HEK293 (cell line): ENCODE measurements around the gene SPATA21.

Experiments used
- CTCF ChIA-PET: fragments of 350-600 bp; formaldehyde crosslinking; extraction: SDS; loops from one replicate; lab custom pipeline; 2021; ENCODE audit warnings: antibody characterized with exemption; lab: Yijun Ruan, JAX
- POLR2A ChIA-PET: fragments of 300-600 bp; formaldehyde crosslinking; extraction: SDS; loops from one replicate; lab custom pipeline; 2020; ENCODE audit warnings: antibody characterized with exemption, inconsistent platforms; lab: Yijun Ruan, JAX
- H3K27ac ChIP-seq: fragments of 200-500 bp; sonication (Bioruptor generic); 2 replicates; pipeline ENCODE4 v1.5.1; 2014; ENCODE audit warnings: low read depth, low read length, control low read depth, inconsistent platforms; ENCODE audit errors: extremely low read depth
- H3K36me3 ChIP-seq, 2 experiments: fragments of 200-500 bp in 1 of 2; sonication (Bioruptor generic) in 1 of 2; 1 replicate in 1 of 2; 2 replicates in 1 of 2; pipeline ENCODE4 v1.5.1; 2014 to 2017; ENCODE audit warnings: inconsistent platforms in 2 of 2, low read length in 2 of 2; ENCODE audit not compliant: control insufficient read depth in 2 of 2, insufficient read depth in 1 of 2
- H3K4me1 ChIP-seq: fragments of 200-500 bp; sonication (Bioruptor generic); 2 replicates; pipeline ENCODE4 v1.5.1; 2014; ENCODE audit warnings: mild to moderate bottlenecking, low read length, inconsistent platforms; ENCODE audit not compliant: control insufficient read depth, insufficient read depth
- H3K4me3 ChIP-seq: 2 replicates; pipeline ENCODE4 v1.5.1; 2011; ENCODE audit warnings: low read depth, mild to moderate bottlenecking, control low read depth, low read length, moderate library complexity
- H3K9me3 ChIP-seq: fragments of 200-500 bp; sonication (Bioruptor generic); 2 replicates; pipeline ENCODE4 v1.5.1; 2014; ENCODE audit warnings: low read depth, low read length, inconsistent platforms; ENCODE audit not compliant: control insufficient read depth, insufficient read depth
- BCL11B ChIP-seq: fragments of 450-650 bp; formaldehyde crosslinking; IDR thresholded peaks from 2 replicates; pipeline ENCODE4 v1.5.1; 2016; ENCODE audit warnings: low read depth, missing biosample characterization, missing genetic modification characterization
- GLI4 ChIP-seq: fragments of 450-650 bp; formaldehyde crosslinking; IDR thresholded peaks from 2 replicates; pipeline ENCODE4 v1.5.1; 2016; ENCODE audit warnings: missing biosample characterization, missing genetic modification characterization
- KLF10 ChIP-seq: fragments of 450-650 bp; IDR thresholded peaks from 2 replicates; pipeline ENCODE4 v1.5.1; 2018; ENCODE audit warnings: missing biosample characterization, mild to moderate bottlenecking, missing genetic modification characterization
- MEIS1 ChIP-seq: sonication (generic); formaldehyde crosslinking; IDR thresholded peaks from 2 replicates; pipeline ENCODE4 v1.8.1; 2022; ENCODE audit warnings: missing genetic modification reagents, mild to moderate bottlenecking, borderline replicate concordance
- REPIN1 ChIP-seq: fragments of 450-650 bp; formaldehyde crosslinking; IDR thresholded peaks from 2 replicates; pipeline ENCODE4 v1.5.1; 2017; ENCODE audit warnings: missing biosample characterization, missing genetic modification characterization, low read depth
- SCRT1 ChIP-seq: fragments of 450-650 bp; formaldehyde crosslinking; IDR thresholded peaks from 2 replicates; pipeline ENCODE4 v1.5.1; 2016; ENCODE audit warnings: missing biosample characterization, missing genetic modification characterization, borderline replicate concordance
- SETDB1 ChIP-seq: IDR thresholded peaks from one replicate; pipeline ENCODE4 v1.6.1; 2017; ENCODE audit warnings: mild to moderate bottlenecking, low read length, moderate library complexity, mixed read lengths; ENCODE audit not compliant: insufficient read length
- SP3 ChIP-seq: fragments of 450-650 bp; formaldehyde crosslinking; IDR thresholded peaks from 2 replicates; pipeline ENCODE4 v1.5.1; 2016; ENCODE audit warnings: missing biosample characterization, missing genetic modification characterization
- YY2 ChIP-seq: fragments of 450-650 bp; formaldehyde crosslinking; IDR thresholded peaks from 2 replicates; pipeline ENCODE4 v1.5.1; 2016; ENCODE audit warnings: missing biosample characterization, missing genetic modification characterization
- ZBTB1 ChIP-seq: fragments of 450-650 bp; formaldehyde crosslinking; IDR thresholded peaks from 2 replicates; pipeline ENCODE4 v1.5.1; 2016; ENCODE audit warnings: missing biosample characterization, missing genetic modification characterization
- ZBTB10 ChIP-seq: fragments of 450-650 bp; formaldehyde crosslinking; IDR thresholded peaks from 2 replicates; pipeline ENCODE4 v1.5.1; 2016; ENCODE audit warnings: missing biosample characterization, missing genetic modification characterization
- ZBTB17 ChIP-seq: fragments of 450-650 bp; formaldehyde crosslinking; IDR thresholded peaks from 2 replicates; pipeline ENCODE4 v1.5.1; 2016; ENCODE audit warnings: missing biosample characterization, missing genetic modification characterization
- ZBTB48 ChIP-seq: fragments of 450-650 bp; formaldehyde crosslinking; IDR thresholded peaks from 2 replicates; pipeline ENCODE4 v1.5.1; 2016; ENCODE audit warnings: missing biosample characterization, missing genetic modification characterization
- ZBTB8A ChIP-seq: fragments of 450-650 bp; formaldehyde crosslinking; IDR thresholded peaks from 2 replicates; pipeline ENCODE4 v1.5.1; 2016; ENCODE audit warnings: missing biosample characterization, missing genetic modification characterization
- ZEB2 ChIP-seq: fragments of 450-650 bp; formaldehyde crosslinking; IDR thresholded peaks from 2 replicates; pipeline ENCODE4 v1.5.1; 2016; ENCODE audit warnings: missing biosample characterization, missing genetic modification characterization
- ZNF2 ChIP-seq: fragments of 450-650 bp; formaldehyde crosslinking; IDR thresholded peaks from 2 replicates; pipeline ENCODE4 v1.5.1; 2016; ENCODE audit warnings: missing biosample characterization, missing genetic modification characterization
- ZNF214 ChIP-seq: fragments of 450-650 bp; formaldehyde crosslinking; IDR thresholded peaks from 2 replicates; pipeline ENCODE4 v1.5.1; 2017; ENCODE audit warnings: missing biosample characterization, mild to moderate bottlenecking, missing genetic modification characterization, borderline replicate concordance
- ZNF223 ChIP-seq: fragments of 450-650 bp; formaldehyde crosslinking; IDR thresholded peaks from 2 replicates; pipeline ENCODE4 v1.5.1; 2016; ENCODE audit warnings: missing biosample characterization, missing genetic modification characterization
- ZNF23 ChIP-seq: fragments of 450-650 bp; formaldehyde crosslinking; IDR thresholded peaks from 2 replicates; pipeline ENCODE4 v1.5.1; 2016; ENCODE audit warnings: missing biosample characterization, missing genetic modification characterization, borderline replicate concordance
- ZNF26 ChIP-seq: fragments of 450-650 bp; formaldehyde crosslinking; IDR thresholded peaks from 2 replicates; pipeline ENCODE4 v1.5.1; 2016; ENCODE audit warnings: missing biosample characterization, missing genetic modification characterization
- ZNF324 ChIP-seq: fragments of 450-650 bp; formaldehyde crosslinking; IDR thresholded peaks from 2 replicates; pipeline ENCODE4 v1.5.1; 2016; ENCODE audit warnings: missing biosample characterization, missing genetic modification characterization
- ZNF350 ChIP-seq: fragments of 450-650 bp; formaldehyde crosslinking; IDR thresholded peaks from 2 replicates; pipeline ENCODE4 v1.5.0; 2017; ENCODE audit warnings: missing biosample characterization, mild to moderate bottlenecking, missing genetic modification characterization
- ZNF416 ChIP-seq: fragments of 450-650 bp; formaldehyde crosslinking; IDR thresholded peaks from 2 replicates; pipeline ENCODE4 v1.5.1; 2016; ENCODE audit warnings: missing biosample characterization, missing genetic modification characterization
- ZNF473 ChIP-seq: fragments of 450-650 bp; formaldehyde crosslinking; IDR thresholded peaks from 2 replicates; pipeline ENCODE4 v1.5.1; 2017; ENCODE audit warnings: missing biosample characterization, missing genetic modification characterization
- ZNF623 ChIP-seq: fragments of 450-650 bp; formaldehyde crosslinking; IDR thresholded peaks from 2 replicates; pipeline ENCODE4 v1.5.1; 2016; ENCODE audit warnings: missing biosample characterization, missing genetic modification characterization
- ZNF654 ChIP-seq: fragments of 450-650 bp; formaldehyde crosslinking; IDR thresholded peaks from 2 replicates; pipeline ENCODE4 v1.5.1; 2016; ENCODE audit warnings: low read depth, missing biosample characterization, missing genetic modification characterization
- ZNF658 ChIP-seq: fragments of 450-650 bp; formaldehyde crosslinking; IDR thresholded peaks from 2 replicates; pipeline ENCODE4; 2016; ENCODE audit warnings: missing biosample characterization, missing genetic modification characterization
- ZNF664 ChIP-seq: fragments of 450-650 bp; formaldehyde crosslinking; IDR thresholded peaks from 2 replicates; pipeline ENCODE4 v1.5.1; 2016; ENCODE audit warnings: missing biosample characterization, missing genetic modification characterization
- ZSCAN16 ChIP-seq: fragments of 450-650 bp; formaldehyde crosslinking; IDR thresholded peaks from 2 replicates; pipeline ENCODE4 v1.5.1; 2016; ENCODE audit warnings: missing biosample characterization, missing genetic modification characterization
- ZSCAN30 ChIP-seq: fragments of 450-650 bp; IDR thresholded peaks from 2 replicates; pipeline ENCODE4 v1.5.1; 2018; ENCODE audit warnings: missing biosample characterization, mild to moderate bottlenecking, missing genetic modification characterization, moderate library complexity
- TF ChIP-seq, protein P1 (sequence below): fragments of 450-650 bp; formaldehyde crosslinking; IDR thresholded peaks from 2 replicates; pipeline ENCODE4 v1.5.1; 2017; ENCODE audit warnings: missing biosample characterization, mild to moderate bottlenecking, missing genetic modification characterization, moderate library complexity
- TF ChIP-seq, protein P2 (sequence below): fragments of 450-650 bp; formaldehyde crosslinking; IDR thresholded peaks from 2 replicates; pipeline ENCODE4 v1.5.1; 2016; ENCODE audit warnings: missing biosample characterization, missing genetic modification characterization, low read depth

SPATA21 gene

DNA sequence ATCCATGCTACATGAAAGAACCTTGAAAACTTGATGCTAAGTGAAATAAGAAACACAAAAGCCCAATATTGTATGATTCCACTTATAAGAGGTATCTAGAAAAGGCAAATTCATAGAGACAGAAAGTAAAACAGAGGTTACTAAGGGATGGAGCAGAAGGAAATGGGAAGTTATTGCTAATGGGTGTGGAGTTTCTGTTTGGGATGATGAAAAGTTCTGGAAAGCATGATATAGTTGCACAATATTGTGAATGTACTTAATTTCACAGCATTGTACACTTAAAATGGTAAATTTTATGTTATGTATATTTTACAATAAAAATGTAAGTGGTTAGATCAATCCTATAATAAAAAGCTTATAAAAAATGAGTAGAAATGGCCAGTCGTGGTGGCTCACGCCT lies 1.7 kb upstream of the SPATA21 start:
- TF ChIP-seq ZNF654 (tag by site-specific recombination) (no peak), ZBTB10 (no peak), SCRT1 (tag by site-specific recombination) (no peak), ZNF214 (tag by site-specific recombination) (no peak), GLI4 (tag by site-specific recombination) (no peak), ZNF324 (no peak), ZNF623 (tag by site-specific recombination) (no peak), ZSCAN30 (no peak), ZNF658 (tag by site-specific recombination) (no peak), ZNF350 (no peak), ZBTB17 (no peak), ZSCAN16 (tag by site-specific recombination) (no peak), ZNF664 (tag by site-specific recombination) (no peak), SETDB1 (no peak), ZBTB8A (no peak), ZBTB48 (tag by site-specific recombination) (no peak), ZNF23 (tag by site-specific recombination) (no peak), ZNF223 (tag by site-specific recombination) (no peak)
- TF ChIP-seq, protein P1, sequence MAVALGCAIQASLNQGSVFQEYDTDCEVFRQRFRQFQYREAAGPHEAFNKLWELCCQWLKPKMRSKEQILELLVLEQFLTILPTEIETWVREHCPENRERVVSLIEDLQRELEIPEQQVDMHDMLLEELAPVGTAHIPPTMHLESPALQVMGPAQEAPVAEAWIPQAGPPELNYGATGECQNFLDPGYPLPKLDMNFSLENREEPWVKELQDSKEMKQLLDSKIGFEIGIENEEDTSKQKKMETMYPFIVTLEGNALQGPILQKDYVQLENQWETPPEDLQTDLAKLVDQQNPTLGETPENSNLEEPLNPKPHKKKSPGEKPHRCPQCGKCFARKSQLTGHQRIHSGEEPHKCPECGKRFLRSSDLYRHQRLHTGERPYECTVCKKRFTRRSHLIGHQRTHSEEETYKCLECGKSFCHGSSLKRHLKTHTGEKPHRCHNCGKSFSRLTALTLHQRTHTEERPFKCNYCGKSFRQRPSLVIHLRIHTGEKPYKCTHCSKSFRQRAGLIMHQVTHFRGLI: no peak
- Histone ChIP-seq H3K27ac (no peak overlapping the region), H3K9me3 (no peaks in the 10 kb centered on the region), H3K36me3 (peaks cover 0 to 20% of the 10 kb centered on the region in 2 experiments; a peak in 2 of 3 replicates), H3K4me3 (no peak overlapping the region), H3K4me1 (no peaks in the 10 kb centered on the region)
- CTCF ChIA-PET: interaction anchor here (0.6 to 1.8 kb wide), 3 partner anchors 8 to 357 kb away, joined by 4 to 12 read pairs (median 4); no protein-coding TSS in a partner anchor
- POLR2A ChIA-PET: no interaction called here

GRCh38 chr1:16438516-16438915 lies 1.3 kb upstream of the SPATA21 start:
- no peak overlapping the region for H3K27ac ChIP-seq
- H3K9me3 ChIP-seq: no peaks in the 10 kb centered on the region
- CTCF ChIA-PET: interaction anchor here (0.6 kb wide), 1 partner anchor 40 kb away, joined by 4 read pairs; no protein-coding TSS in a partner anchor
- no peak overlapping the region for H3K4me3 ChIP-seq
- no peaks in the 10 kb centered on the region for H3K4me1 ChIP-seq
- POLR2A ChIA-PET: no interaction called here
- peaks cover 0 to 16% of the 10 kb centered on the region in 2 experiments; a peak in 2 of 3 replicates for H3K36me3 ChIP-seq
- TF ChIP-seq ZNF2 (tag by site-specific recombination) (no peak), SP3 (tag by site-specific recombination) (no peak), REPIN1 (tag by site-specific recombination) (no peak), ZNF473 (tag by site-specific recombination) (no peak), ZNF26 (tag by site-specific recombination) (no peak), ZBTB1 (tag by site-specific recombination) (no peak), KLF10 (no peak), BCL11B (tag by site-specific recombination) (no peak), MEIS1 (CRISPR knock-in tag) (no peak), ZEB2 (tag by site-specific recombination) (no peak), ZNF416 (tag by site-specific recombination) (no peak), YY2 (tag by site-specific recombination) (no peak)
- TF ChIP-seq, protein P2, sequence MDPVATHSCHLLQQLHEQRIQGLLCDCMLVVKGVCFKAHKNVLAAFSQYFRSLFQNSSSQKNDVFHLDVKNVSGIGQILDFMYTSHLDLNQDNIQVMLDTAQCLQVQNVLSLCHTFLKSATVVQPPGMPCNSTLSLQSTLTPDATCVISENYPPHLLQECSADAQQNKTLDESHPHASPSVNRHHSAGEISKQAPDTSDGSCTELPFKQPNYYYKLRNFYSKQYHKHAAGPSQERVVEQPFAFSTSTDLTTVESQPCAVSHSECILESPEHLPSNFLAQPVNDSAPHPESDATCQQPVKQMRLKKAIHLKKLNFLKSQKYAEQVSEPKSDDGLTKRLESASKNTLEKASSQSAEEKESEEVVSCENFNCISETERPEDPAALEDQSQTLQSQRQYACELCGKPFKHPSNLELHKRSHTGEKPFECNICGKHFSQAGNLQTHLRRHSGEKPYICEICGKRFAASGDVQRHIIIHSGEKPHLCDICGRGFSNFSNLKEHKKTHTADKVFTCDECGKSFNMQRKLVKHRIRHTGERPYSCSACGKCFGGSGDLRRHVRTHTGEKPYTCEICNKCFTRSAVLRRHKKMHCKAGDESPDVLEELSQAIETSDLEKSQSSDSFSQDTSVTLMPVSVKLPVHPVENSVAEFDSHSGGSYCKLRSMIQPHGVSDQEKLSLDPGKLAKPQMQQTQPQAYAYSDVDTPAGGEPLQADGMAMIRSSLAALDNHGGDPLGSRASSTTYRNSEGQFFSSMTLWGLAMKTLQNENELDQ (tag by site-specific recombination): no peak
